ENCODE data around the gene GPATCH8.

DNA sequence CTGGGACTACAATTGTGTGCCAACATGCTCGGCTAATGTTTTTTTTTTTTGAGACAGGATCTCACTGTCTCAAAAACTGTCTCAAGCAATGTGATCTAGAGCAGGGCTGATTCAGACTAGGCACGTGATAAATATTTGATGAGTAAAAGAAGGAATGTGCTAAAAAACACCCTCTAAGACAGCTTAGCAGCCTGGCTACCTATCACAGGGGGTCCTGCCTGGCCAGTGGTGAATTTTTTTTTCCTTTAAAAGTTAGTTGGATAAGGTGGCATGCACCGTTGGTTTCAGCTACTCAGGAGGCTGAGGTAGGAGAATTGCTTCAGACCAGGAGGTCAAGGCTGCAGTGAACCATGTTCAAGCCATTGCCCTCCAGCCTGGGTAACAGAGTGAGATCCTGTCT, 14.8 kb upstream of the GPATCH8 start:
- TF ChIP-seq CTCF (IDR thresholded peaks at IDR 0.05) (no peak), POLR2A (IDR thresholded peaks at IDR 0.05) (no peak), POLR2AphosphoS5 (IDR thresholded peaks at IDR 0.05) (no peak), EP300 (IDR thresholded peaks at IDR 0.05) (no peak)
